Superior temporal gyrus (tissue), 1 donor: ENCODE measurements around the gene NAXE.
A peak's percentile ranks its signal among the peaks of the same experiment; 100 is the strongest.
"Not testable (repeated sequence)": the region's sequence is repeated elsewhere in the genome, so short reads cannot be mapped to it uniquely, and the experiment has no call there.

ENCODE experiments used
- DNase-seq: peaks from one replicate; pipeline ENCODE4 v3.0.0-alpha.2; 2016; ENCODE audit errors: extremely low spot score

NAXE gene

GRCh38 chr1:156591432-156592157 lies at the start of gene NAXE:
Gene NAXE, plus strand, starts transcription at chr1:156591776. Its CDS starts 29 bp downstream, at chr1:156591805.
- DNase-seq: peak; percentile 82

- DNase-seq: no peak
These were observed 48.5 kb upstream of the NAXE start for GRCh38 chr1:156543066-156543465.

- DNase-seq: no peak
These were observed 46.9 kb upstream of the NAXE start for GRCh38 chr1:156544592-156545102.

- no peak for DNase-seq
These were observed 45.3 kb upstream of the NAXE start for GRCh38 chr1:156546267-156546666.

GRCh38 chr1:156547434-156547833 lies 44.1 kb upstream of the NAXE start:
- DNase-seq: no peak

GRCh38 chr1:156547982-156548381 lies 43.6 kb upstream of the NAXE start:
- no peak for DNase-seq

- DNase-seq: no peak
These were observed 42.2 kb upstream of the NAXE start for GRCh38 chr1:156549390-156549789.

GRCh38 chr1:156549831-156550230 lies 41.7 kb upstream of the NAXE start:
- DNase-seq: no peak

- DNase-seq: no peak
These were observed 41.2 kb upstream of the NAXE start for GRCh38 chr1:156550346-156550745.

- DNase-seq: no peak
These were observed 40.4 kb upstream of the NAXE start for GRCh38 chr1:156551066-156551643.

GRCh38 chr1:156551869-156552268 lies 39.7 kb upstream of the NAXE start:
- no peak for DNase-seq

- DNase-seq: no peak
These were observed 39.1 kb upstream of the NAXE start for GRCh38 chr1:156552518-156552917.

GRCh38 chr1:156552937-156553336 lies 38.6 kb upstream of the NAXE start:
- DNase-seq: not testable (repeated sequence)

- DNase-seq: no peak
These were observed 37.6 kb upstream of the NAXE start for GRCh38 chr1:156553860-156554485.

- no peak for DNase-seq
These were observed 36.6 kb upstream of the NAXE start for GRCh38 chr1:156554971-156555370.

- no peak for DNase-seq
These were observed 35.9 kb upstream of the NAXE start for GRCh38 chr1:156555715-156556114.

- DNase-seq: no peak
These were observed 35.2 kb upstream of the NAXE start for GRCh38 chr1:156556354-156556753.

- DNase-seq: no peak
These were observed 32.3 kb upstream of the NAXE start for GRCh38 chr1:156559086-156559796.

- no peak for DNase-seq
These were observed 31.7 kb upstream of the NAXE start for GRCh38 chr1:156559797-156560385.

- DNase-seq: no peak
These were observed 30.9 kb upstream of the NAXE start for GRCh38 chr1:156560585-156561163.

- no peak for DNase-seq
These were observed 26.1 kb upstream of the NAXE start for GRCh38 chr1:156565519-156565918.
